Right cardiac atrium (tissue), 5 donors: ENCODE data around the gene EFHD2. TPM values are rescaled to one million over a fixed set of nuclear protein-coding genes. Genes with fewer than 3 reads are reported as not detected.

Experiments
- ATAC-seq, 2 donors: fragments of 200-7000 bp; cut with Tn5 transposase; one replicate each; pipeline versions ENCODE4 v1.8.0 to v1.9.1; 2020; ENCODE audit warnings: moderate library complexity in 2 of 2, mild to moderate bottlenecking in 1 of 2
- DNase-seq, 3 donors: peaks; one replicate each; pipeline ENCODE4 v3.0.0-alpha.2; 2020
- H3K27ac ChIP-seq: one replicate; pipeline ENCODE4 v1.5.1; 2013; ENCODE audit warnings: mild to moderate bottlenecking, low read length, control low read depth, moderate library complexity
- H3K27me3 ChIP-seq: one replicate; pipeline ENCODE4 v1.6.1; 2013; ENCODE audit not compliant: control insufficient read depth, insufficient read depth
- H3K4me1 ChIP-seq: one replicate; pipeline ENCODE4 v1.6.1; 2013; ENCODE audit warnings: low read length; ENCODE audit not compliant: control insufficient read depth, insufficient read depth
- H3K4me3 ChIP-seq: one replicate; pipeline ENCODE4 v1.5.1; 2013; ENCODE audit warnings: low read length, control low read depth
- H3K9me3 ChIP-seq: one replicate; pipeline ENCODE4 v1.6.1; 2013; ENCODE audit warnings: low read length; ENCODE audit not compliant: control insufficient read depth
- WGBS: extraction: QIAGEN DNeasy Blood & Tissue Kit; methylation state at CpG from one replicate; pipeline ENCODE4 v1.1.7; 2013; 5-methylcytosine and 5-hydroxymethylcytosine counted together
- intact Hi-C, 4 donors: fragments of 100-400 bp; cut with DNase I; formaldehyde crosslinking; loops; one replicate each; pipeline versions ENCODE4 v1.11.0 to v1.14.0; 2022 to 2023
- polyA plus RNA-seq: library from polyadenylated mRNA; stranded (reverse); fragments of 200-250 nt; gene quantifications from one replicate; pipeline ENCODE4 v1.2.3, GENCODE V29; 2013
- total RNA-seq, 4 donors: library from RNA; stranded (reverse); fragmentation: NEBNext Ultra II Directional; extraction: Animal tissue kit (Norgen Biotek cat#: 25700); gene quantifications; one replicate each; pipeline ENCODE4 v1.2.1, GENCODE V29; 2021
- donor health status: healthy with polysubstance abuse.
- donor health status: DM: no; HTN: yes; CAD: no.
- donor health status: DM: no; HTN: no; CAD: no.
- donor health status: DM: no; HTN: yes; CAD: no; lungs with severe emphysema.
- donor health status: DM: yes; HTN: yes; CAD: no.

Gene EFHD2
- total and polyA plus RNA-seq, 5 donors, result 10.8 to 17.7 (median 13.0) TPM

DNA sequence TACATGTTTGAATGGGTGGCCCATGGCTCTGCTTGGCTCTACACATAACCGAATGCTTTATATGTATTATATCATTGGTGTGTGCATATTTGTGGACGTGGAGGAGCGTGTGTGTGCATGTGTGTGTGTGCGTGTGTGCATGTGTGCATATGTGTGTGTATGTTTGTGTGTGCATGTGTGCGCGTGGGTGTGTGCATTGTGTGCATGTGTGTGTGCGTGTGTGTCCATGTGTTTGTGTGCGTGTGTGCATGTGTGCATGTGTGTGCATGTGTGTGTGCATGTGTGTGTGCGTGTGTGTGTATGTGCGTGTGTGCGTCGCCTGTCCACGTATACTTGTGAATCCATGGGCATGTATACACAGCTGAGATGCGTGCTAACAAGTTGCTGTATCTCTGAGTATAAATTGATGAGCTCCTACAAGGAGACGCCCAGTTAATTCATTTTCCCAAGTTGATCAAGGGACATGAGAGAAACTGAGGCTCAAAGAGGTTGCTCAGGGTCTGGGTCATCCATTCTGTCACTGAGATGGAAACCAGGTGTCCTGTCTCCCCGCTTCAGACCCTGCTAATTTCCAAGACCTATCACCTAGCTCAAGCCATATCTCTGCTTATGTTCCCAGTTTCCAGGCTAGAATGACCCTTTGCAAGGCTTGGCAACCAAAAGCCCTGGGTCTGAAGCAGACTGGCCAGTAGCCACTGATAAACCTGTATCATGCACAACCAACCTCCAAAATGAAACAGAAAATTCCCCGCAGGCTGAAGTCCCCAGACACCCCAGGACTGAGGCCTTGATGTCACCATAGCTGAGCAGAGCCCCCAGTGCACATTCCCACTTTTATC, 25.8 kb downstream of the EFHD2 start:
- Histone ChIP-seq H3K27me3 (no peaks in the 10 kb centered on the region), H3K27ac (no peak overlapping the region), H3K4me3 (no peak overlapping the region), H3K4me1 (no peaks in the 10 kb centered on the region), H3K9me3 (no peaks in the 10 kb centered on the region)
- no peak for ATAC-seq
- no peak for DNase-seq
- WGBS, result 94% methylated on average over 17 of the region's 17 CpGs
- intact Hi-C loops, result no loop called here

DNA sequence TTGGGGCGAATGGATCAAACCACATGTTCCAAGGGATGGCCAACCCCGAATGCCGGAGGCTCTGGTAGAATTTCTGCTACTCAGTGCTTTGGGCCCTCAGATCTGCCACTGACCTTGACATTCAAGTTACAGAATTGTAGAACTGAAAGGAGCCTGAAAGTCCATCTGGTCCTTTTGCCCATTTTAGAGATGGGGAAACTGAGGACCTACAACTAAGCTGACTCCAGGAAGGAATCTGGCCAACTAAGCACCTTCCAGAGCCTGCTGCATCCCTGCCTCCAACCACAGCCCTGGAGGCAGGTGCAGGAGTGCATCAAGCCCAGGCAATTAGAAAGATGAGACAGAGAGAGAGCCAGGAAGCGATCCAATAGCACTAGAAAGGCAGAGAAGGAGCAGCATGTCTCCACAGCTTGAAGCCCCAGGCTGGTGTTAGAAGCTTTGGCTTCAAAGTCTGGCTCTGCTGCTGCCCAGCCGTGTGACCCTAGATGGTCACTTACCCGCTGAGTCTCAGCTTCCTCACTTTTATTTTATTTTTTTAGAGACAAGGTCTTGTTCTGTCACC, 27.3 kb downstream of the EFHD2 start:
- intact Hi-C loops, result no loop called here

DNA sequence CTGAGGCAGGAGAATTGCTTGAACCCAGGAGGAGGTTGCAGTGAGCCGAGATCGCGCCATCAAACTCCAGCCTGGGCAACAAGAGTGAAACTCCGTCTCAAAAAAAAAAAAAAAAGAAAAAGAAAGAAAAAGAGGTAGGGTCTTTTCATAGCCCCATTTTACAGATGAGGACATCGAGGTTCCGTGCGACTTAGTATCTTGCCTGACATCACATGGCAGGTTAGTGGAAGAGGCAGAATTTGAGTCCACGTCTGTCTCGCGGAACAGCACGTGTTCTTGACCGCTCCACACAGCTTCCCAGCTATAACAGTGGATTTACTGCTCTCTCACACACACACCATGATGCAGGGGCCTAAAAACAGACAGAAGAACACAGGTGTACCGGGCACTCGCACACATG, 29.6 kb downstream of the EFHD2 start:
- intact Hi-C loops, result no loop called here
- WGBS, result 96% methylated on average over 14 of the region's 14 CpGs

More for the DNA sequence above, 27.3 kb downstream of the EFHD2 start:
- WGBS, result 92% methylated on average over 6 of the region's 6 CpGs
- no peaks in the 10 kb centered on the region for H3K9me3 ChIP-seq
- H3K4me1 ChIP-seq, result no peaks in the 10 kb centered on the region
- no peak overlapping the region for H3K27ac ChIP-seq
- DNase-seq (no peak), ATAC-seq (no peak)
- H3K4me3 ChIP-seq, result no peak overlapping the region
- no peaks in the 10 kb centered on the region for H3K27me3 ChIP-seq

DNA sequence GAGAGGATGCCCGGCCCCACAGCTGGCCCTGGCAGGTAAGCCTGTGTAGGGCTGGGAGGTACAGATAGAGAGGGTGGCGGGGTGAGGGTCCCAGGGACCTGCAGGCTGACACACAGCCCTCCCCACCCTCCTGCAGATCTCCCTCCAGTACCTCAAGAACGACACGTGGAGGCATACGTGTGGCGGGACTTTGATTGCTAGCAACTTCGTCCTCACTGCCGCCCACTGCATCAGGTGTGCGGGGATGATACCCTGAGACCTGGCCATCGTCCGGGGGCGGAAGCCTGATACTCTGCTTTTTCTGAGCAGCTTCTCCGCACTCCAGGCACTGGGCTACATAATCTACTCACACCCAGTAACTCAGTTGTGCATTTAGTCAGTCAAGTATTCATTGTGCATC, 30.7 kb downstream of the EFHD2 start:
- Histone ChIP-seq H3K4me1 (peaks cover 2% of the 10 kb centered on the region), H3K27me3 (no peaks in the 10 kb centered on the region), H3K27ac (no peak overlapping the region), H3K9me3 (no peaks in the 10 kb centered on the region), H3K4me3 (no peak overlapping the region)
- intact Hi-C loops, result no loop called here
- 86% methylated on average over 13 of the region's 13 CpGs for WGBS
- DNase-seq, result no peak
- ATAC-seq, result peak in 1 of 2 donors; percentile 29

More for the DNA sequence above, 29.6 kb downstream of the EFHD2 start:
- no peaks in the 10 kb centered on the region for H3K27me3 ChIP-seq
- H3K4me1 ChIP-seq, result peaks cover under 1% of the 10 kb centered on the region
- no peak for DNase-seq
- H3K27ac ChIP-seq, result no peak overlapping the region
- no peak overlapping the region for H3K4me3 ChIP-seq
- ATAC-seq, result no peak
- H3K9me3 ChIP-seq, result no peaks in the 10 kb centered on the region

DNA sequence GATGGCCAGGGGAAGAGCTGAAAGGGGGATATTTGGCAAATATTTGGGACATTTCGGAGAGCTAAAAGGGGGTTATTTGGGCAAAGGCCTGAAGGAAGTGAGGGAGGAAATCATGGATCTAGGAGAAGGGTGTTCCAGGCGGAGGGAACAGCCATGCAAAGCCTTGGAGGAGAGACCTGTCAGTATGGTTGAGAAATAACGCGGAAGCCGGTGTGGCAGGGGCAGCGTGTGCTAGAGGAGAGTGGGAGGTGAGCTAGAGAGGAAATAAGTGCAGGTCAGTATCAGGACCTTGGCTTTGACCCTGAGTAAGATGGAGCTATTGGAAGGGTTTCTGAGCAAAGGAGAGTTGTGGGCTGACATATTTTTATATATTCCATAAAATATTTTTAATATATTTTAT, 31.6 kb downstream of the EFHD2 start:
- ATAC-seq (no peak), DNase-seq (no peak)
- intact Hi-C loops, result no loop called here
- Histone ChIP-seq H3K27ac (no peak overlapping the region), H3K27me3 (no peaks in the 10 kb centered on the region), H3K4me1 (peaks cover 2% of the 10 kb centered on the region), H3K9me3 (no peaks in the 10 kb centered on the region), H3K4me3 (no peak overlapping the region)
- WGBS, result 79% methylated on average over 6 of the region's 6 CpGs

GRCh38 chr1:15442119-15442518, 32.4 kb downstream of the EFHD2 start:
- WGBS, result 87% methylated on average over 8 of the region's 8 CpGs
- DNase-seq (peak in 1 of 3 donors; percentile 5), ATAC-seq (no peak)
- Histone ChIP-seq H3K4me3 (no peak overlapping the region), H3K27me3 (no peaks in the 10 kb centered on the region), H3K27ac (no peak overlapping the region), H3K4me1 (peaks cover 2% of the 10 kb centered on the region), H3K9me3 (no peaks in the 10 kb centered on the region)
- intact Hi-C loops, result no loop called here

DNA sequence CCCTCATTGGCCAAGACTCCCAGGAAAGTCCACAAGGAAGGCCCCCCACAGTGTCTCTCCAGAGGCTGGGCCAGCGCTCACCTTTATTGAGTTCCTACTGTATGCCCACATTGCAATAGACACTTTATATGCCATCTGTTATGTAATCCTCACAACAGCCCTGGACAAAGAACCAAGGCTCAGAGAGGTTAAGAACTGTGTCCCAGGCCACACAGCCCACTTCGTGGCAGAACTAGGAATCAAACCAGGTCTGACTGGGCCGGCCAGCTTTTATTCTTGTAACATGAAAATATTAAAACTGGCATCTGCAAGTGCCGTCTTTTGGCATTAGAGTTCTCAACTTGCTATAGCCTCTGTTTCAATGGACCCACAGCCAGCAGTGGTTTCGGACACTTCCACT, 33.1 kb downstream of the EFHD2 start:
- H3K4me3 ChIP-seq, result no peak overlapping the region
- no peak overlapping the region for H3K27ac ChIP-seq
- peaks cover 2% of the 10 kb centered on the region for H3K4me1 ChIP-seq
- WGBS, result 83% methylated on average over 5 of the region's 5 CpGs
- intact Hi-C loops, result no loop called here
- H3K9me3 ChIP-seq, result no peaks in the 10 kb centered on the region
- ATAC-seq, result no peak
- no peaks in the 10 kb centered on the region for H3K27me3 ChIP-seq
- DNase-seq, result no peak

DNA sequence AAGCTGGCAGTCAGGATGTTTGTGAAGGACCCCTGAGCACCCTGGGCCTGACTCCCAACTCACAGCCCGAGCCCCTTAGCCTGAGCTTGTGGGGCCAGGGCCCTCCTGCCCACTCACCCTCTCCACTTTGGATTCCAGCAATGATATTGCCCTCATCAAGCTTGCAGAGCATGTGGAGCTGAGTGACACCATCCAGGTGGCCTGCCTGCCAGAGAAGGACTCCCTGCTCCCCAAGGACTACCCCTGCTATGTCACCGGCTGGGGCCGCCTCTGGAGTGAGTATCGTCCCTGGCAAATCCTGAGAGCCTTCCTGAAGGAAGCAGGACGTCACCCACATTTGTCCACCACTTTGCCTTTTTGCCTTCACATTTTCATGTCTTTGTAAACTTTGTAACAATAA, 33.6 kb downstream of the EFHD2 start:
- H3K4me1 ChIP-seq, result peaks cover 2% of the 10 kb centered on the region
- H3K9me3 ChIP-seq, result no peaks in the 10 kb centered on the region
- DNase-seq (peak in 1 of 3 donors; percentile 6), ATAC-seq (peak in 1 of 2 donors; percentile 22)
- 63% methylated on average over 5 of the region's 5 CpGs for WGBS
- H3K27ac ChIP-seq, result no peak overlapping the region
- no peak overlapping the region for H3K4me3 ChIP-seq
- intact Hi-C loops, result no loop called here
- H3K27me3 ChIP-seq, result no peaks in the 10 kb centered on the region

DNA sequence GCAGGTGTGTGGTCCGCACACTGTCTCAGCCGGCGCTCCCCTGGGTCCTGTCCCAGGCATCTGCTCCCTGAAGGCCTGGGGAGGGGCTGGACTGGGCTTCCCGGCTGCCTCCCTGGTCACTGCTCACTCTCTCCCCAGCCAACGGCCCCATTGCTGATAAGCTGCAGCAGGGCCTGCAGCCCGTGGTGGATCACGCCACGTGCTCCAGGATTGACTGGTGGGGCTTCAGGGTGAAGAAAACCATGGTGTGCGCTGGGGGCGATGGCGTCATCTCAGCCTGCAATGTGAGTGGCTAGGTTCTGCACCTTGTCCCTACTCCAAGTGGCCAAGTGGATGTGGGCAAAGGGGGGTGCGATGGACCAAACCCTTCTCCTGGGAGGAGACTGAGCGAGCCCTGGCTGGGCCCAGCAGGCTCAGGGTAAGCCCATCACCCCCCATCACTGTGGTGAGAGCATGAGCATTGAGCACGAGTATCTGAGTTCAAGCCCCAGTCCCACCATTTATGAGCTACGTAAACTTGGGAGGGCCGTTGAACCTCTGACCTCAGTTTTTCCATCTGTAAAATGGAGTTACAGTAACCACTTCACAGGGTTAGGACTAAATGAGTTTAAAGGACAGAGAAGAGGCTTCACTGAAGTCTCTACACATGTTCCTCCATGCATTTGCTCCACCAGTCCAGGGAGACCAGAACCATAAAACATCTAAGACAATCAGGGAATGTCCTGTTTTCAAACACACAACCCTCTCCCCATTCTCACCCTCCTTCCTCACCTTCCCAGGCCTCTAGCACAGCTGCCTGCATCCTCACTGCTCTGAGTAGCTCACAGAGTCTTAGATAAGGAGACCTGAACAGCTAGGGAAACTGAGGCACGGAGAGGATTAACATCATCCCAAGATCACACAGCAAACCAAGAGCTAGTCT, 35.0 kb downstream of the EFHD2 start:
- Histone ChIP-seq H3K27ac (no peak overlapping the region), H3K27me3 (no peaks in the 10 kb centered on the region), H3K9me3 (no peaks in the 10 kb centered on the region), H3K4me1 (peaks cover 2% of the 10 kb centered on the region), H3K4me3 (no peak overlapping the region)
- 59% methylated on average over 17 of the region's 17 CpGs for WGBS
- ATAC-seq, result no peak
- peak in 1 of 3 donors; percentile 18 for DNase-seq
- intact Hi-C loops, result no loop called here

GRCh38 chr1:15445390-15446122, 35.9 kb downstream of the EFHD2 start:
- no peak for ATAC-seq
- intact Hi-C loops, result no loop called here
- DNase-seq, result peak in 1 of 3 donors; percentile 30
- WGBS, result 78% methylated on average over 14 of the region's 14 CpGs
- Histone ChIP-seq H3K4me3 (no peak overlapping the region), H3K27ac (no peak overlapping the region), H3K27me3 (no peaks in the 10 kb centered on the region), H3K9me3 (no peaks in the 10 kb centered on the region), H3K4me1 (peaks cover 2% of the 10 kb centered on the region)
